Neural cell (in vitro differentiated cells): ENCODE data around the gene PPP2CA.

Experiments
- POLR2AphosphoS5 ChIP-seq: IDR thresholded peaks from 2 replicates; pipeline ENCODE4 v1.6.1; 2012
- RAD21 ChIP-seq: fragments of 450-650 bp; conservative IDR thresholded peaks from 2 replicates; pipeline ENCODE4 v1.6.1; 2014; ENCODE audit warnings: antibody characterized with exemption, mild to moderate bottlenecking, moderate library complexity
- SMC3 ChIP-seq: fragments of 450-650 bp; conservative IDR thresholded peaks from 2 replicates; pipeline ENCODE4 v1.6.1; 2014; ENCODE audit warnings: antibody characterized with exemption, mild to moderate bottlenecking, moderate library complexity; ENCODE audit not compliant: poor library complexity
- TF ChIP-seq, protein P1 (sequence below): fragments of 450-650 bp; IDR thresholded peaks from 2 replicates; pipeline ENCODE4 v1.5.1; 2014; ENCODE audit warnings: antibody characterized with exemption, mild to moderate bottlenecking, moderate library complexity; ENCODE audit not compliant: poor library complexity, severe bottlenecking
- TF ChIP-seq, protein P2 (sequence below): IDR thresholded peaks from 2 replicates; pipeline ENCODE4 v1.6.1; 2012; ENCODE audit warnings: borderline replicate concordance

DNA sequence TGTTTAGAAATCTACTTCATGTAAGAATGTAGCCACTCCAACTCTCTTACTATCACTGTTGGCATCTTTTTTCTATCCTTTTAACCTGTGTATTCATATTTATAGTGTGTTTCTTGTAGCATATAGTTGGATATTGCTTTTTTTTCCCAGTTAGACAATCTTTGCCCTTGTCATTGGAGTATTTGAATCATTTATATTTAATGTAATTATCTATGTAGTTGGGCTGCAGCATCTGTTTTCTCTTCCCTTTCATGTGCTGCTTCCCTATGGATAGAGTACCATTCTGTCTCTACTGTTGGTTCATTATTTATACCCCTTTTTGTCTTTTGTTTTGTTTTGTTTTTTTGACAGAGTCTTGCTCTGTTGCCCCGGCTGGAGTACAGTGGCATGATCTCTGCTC lies 45.2 kb upstream of the PPP2CA start:
- TF ChIP-seq, protein P1, sequence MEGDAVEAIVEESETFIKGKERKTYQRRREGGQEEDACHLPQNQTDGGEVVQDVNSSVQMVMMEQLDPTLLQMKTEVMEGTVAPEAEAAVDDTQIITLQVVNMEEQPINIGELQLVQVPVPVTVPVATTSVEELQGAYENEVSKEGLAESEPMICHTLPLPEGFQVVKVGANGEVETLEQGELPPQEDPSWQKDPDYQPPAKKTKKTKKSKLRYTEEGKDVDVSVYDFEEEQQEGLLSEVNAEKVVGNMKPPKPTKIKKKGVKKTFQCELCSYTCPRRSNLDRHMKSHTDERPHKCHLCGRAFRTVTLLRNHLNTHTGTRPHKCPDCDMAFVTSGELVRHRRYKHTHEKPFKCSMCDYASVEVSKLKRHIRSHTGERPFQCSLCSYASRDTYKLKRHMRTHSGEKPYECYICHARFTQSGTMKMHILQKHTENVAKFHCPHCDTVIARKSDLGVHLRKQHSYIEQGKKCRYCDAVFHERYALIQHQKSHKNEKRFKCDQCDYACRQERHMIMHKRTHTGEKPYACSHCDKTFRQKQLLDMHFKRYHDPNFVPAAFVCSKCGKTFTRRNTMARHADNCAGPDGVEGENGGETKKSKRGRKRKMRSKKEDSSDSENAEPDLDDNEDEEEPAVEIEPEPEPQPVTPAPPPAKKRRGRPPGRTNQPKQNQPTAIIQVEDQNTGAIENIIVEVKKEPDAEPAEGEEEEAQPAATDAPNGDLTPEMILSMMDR: no peak
- TF ChIP-seq SMC3: no peak
- TF ChIP-seq RAD21: no peak
- TF ChIP-seq, protein P2, sequence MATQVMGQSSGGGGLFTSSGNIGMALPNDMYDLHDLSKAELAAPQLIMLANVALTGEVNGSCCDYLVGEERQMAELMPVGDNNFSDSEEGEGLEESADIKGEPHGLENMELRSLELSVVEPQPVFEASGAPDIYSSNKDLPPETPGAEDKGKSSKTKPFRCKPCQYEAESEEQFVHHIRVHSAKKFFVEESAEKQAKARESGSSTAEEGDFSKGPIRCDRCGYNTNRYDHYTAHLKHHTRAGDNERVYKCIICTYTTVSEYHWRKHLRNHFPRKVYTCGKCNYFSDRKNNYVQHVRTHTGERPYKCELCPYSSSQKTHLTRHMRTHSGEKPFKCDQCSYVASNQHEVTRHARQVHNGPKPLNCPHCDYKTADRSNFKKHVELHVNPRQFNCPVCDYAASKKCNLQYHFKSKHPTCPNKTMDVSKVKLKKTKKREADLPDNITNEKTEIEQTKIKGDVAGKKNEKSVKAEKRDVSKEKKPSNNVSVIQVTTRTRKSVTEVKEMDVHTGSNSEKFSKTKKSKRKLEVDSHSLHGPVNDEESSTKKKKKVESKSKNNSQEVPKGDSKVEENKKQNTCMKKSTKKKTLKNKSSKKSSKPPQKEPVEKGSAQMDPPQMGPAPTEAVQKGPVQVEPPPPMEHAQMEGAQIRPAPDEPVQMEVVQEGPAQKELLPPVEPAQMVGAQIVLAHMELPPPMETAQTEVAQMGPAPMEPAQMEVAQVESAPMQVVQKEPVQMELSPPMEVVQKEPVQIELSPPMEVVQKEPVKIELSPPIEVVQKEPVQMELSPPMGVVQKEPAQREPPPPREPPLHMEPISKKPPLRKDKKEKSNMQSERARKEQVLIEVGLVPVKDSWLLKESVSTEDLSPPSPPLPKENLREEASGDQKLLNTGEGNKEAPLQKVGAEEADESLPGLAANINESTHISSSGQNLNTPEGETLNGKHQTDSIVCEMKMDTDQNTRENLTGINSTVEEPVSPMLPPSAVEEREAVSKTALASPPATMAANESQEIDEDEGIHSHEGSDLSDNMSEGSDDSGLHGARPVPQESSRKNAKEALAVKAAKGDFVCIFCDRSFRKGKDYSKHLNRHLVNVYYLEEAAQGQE: no peak
- TF ChIP-seq POLR2AphosphoS5: no peak
